ENCODE results near the gene RALY.

DNA sequence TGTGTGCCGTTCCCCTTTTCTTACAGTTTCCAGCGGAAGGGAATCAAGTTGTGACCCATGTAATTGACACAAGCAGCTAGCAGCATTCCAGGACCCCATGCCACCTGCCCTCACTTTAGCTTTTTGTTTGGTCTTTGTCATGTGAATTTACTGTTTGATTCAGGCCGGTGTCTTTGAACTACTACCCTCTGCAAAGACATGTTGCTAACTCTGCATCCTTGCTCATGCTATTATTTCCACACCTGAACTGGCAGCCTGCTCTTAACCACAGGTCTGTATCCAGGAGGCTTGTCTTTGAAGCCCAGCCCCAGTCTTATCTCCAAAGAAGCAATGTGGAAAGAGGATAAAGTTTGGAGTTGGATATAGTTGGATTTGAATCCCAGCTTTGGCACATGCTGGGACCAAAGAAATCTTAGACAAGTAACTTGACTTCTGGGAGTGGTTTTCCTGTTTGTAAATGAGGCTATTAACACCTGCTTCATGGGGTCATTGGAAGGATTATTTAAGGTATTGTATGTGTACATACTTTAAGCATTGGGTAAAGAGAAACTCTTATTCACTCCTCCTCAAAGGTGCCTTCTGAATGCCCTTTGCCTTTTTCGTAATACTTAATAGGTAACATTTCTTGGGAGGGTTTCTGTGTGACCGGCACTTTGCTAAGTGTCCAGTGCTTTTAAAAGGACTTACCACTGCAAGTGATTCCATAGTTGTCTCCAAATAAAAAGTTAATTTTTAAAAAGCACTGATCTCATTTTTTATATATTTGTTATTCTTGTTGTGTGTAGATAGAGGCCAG, 52.4 kb downstream of the RALY start:
- TF ChIP-seq, protein P1, sequence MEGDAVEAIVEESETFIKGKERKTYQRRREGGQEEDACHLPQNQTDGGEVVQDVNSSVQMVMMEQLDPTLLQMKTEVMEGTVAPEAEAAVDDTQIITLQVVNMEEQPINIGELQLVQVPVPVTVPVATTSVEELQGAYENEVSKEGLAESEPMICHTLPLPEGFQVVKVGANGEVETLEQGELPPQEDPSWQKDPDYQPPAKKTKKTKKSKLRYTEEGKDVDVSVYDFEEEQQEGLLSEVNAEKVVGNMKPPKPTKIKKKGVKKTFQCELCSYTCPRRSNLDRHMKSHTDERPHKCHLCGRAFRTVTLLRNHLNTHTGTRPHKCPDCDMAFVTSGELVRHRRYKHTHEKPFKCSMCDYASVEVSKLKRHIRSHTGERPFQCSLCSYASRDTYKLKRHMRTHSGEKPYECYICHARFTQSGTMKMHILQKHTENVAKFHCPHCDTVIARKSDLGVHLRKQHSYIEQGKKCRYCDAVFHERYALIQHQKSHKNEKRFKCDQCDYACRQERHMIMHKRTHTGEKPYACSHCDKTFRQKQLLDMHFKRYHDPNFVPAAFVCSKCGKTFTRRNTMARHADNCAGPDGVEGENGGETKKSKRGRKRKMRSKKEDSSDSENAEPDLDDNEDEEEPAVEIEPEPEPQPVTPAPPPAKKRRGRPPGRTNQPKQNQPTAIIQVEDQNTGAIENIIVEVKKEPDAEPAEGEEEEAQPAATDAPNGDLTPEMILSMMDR (conservative IDR thresholded peaks at IDR 0.05), result no peak
- no peak for TF ChIP-seq ZFX (IDR thresholded peaks at IDR 0.05)

Measured in C4-2B (cell line).